ENCODE measurements around the gene UPK3A.

- TF ChIP-seq BCL11A (IDR thresholded peaks at IDR 0.05; ENCODE audit: low read depth, low read length) (no peak), REST (IDR thresholded peaks at IDR 0.05; ENCODE audit: low read depth, low read length) (no peak), NFIC (IDR thresholded peaks at IDR 0.05; ENCODE audit: low read depth, low read length) (no peak), CEBPZ (IDR thresholded peaks at IDR 0.05; ENCODE audit: low read depth, low read length) (no peak), SREBF2 (IDR thresholded peaks at IDR 0.05; ENCODE audit: low read length) (no peak), CTCF (IDR thresholded peaks at IDR 0.05 in 2 of 3, conservative IDR thresholded peaks at IDR 0.05 in 1 of 3; ENCODE audit: control insufficient read depth in 2 of 3, extremely low read depth in 1 of 3, insufficient read depth in 1 of 3, low read depth in 3 of 3, low read length in 3 of 3) (no peak), BCL3 (IDR thresholded peaks at IDR 0.05; ENCODE audit: borderline replicate concordance, insufficient read depth, low read depth, low read length, poor library complexity, severe bottlenecking) (no peak), CBX3 (IDR thresholded peaks at IDR 0.05; ENCODE audit: borderline replicate concordance, low read depth) (no peak)
Observed at GRCh38 chr22:45286854-45287551, 2.3 kb downstream of the UPK3A start.
